OCI-LY3 (cell line): ENCODE measurements around the gene B3GNT2.

Source experiments
- EZH2phosphoT487 ChIP-seq: fragments of 200-600 bp; shearing (Covaris generic); IDR thresholded peaks from 2 replicates; pipeline ENCODE4 v1.6.1; 2018; ENCODE audit warnings: antibody characterized with exemption, mixed run types, low read depth
- TF ChIP-seq, protein P1 (sequence below): fragments of 200-600, 300-600 bp; sonication (generic); IDR thresholded peaks from 2 replicates; pipeline ENCODE4 v1.5.1; 2014; ENCODE audit warnings: antibody characterized with exemption, low read length, low read depth

DNA sequence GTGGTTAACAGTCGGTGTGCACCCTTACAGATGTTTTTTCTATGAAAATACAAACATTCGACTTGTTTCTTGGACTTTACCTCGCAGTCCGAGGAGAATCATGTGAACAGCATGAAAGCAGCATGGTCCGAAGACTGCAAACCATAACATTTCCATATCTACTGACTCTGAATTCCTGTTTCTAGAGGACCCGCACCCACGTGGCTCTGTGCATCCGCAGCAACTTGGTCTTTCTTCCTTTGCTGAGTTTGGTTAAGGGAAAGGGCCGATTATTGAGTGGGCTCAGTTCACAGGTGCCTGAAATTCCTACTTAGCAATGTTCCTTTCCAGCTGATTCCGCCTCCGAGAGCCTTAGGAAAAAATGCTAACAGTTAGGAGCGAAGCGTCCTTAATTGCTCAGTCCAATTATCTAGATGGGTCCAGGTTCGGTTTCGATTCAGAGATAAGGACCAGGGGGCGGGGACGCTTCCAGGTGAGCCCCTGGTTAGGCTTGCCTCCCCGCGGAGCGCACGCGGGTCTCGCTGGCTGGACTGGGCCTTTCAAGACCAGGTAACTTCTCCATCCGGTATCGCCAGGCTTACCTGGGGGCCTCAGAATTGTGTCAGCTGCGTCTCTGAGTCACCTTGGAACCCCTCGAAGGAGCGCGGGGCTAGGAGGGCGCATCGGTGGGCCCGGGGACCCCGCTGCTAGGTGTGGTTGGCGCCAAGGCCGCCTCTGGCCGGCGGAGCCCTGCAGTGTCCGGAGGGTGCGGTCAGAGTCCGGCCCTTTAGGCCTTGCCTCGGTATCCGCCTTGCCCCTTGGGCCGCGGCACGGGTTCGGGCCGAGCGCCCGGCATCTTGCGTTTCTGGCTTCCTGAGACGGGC lies 1.1 kb upstream of the B3GNT2 start:
- TF ChIP-seq, protein P1, sequence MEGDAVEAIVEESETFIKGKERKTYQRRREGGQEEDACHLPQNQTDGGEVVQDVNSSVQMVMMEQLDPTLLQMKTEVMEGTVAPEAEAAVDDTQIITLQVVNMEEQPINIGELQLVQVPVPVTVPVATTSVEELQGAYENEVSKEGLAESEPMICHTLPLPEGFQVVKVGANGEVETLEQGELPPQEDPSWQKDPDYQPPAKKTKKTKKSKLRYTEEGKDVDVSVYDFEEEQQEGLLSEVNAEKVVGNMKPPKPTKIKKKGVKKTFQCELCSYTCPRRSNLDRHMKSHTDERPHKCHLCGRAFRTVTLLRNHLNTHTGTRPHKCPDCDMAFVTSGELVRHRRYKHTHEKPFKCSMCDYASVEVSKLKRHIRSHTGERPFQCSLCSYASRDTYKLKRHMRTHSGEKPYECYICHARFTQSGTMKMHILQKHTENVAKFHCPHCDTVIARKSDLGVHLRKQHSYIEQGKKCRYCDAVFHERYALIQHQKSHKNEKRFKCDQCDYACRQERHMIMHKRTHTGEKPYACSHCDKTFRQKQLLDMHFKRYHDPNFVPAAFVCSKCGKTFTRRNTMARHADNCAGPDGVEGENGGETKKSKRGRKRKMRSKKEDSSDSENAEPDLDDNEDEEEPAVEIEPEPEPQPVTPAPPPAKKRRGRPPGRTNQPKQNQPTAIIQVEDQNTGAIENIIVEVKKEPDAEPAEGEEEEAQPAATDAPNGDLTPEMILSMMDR = no peak
- TF ChIP-seq EZH2phosphoT487 = no peak
